Measurements from ENCODE around the gene SPTB.

GRCh38 chr14:64759555-64759938 is 120.2 kb downstream of the SPTB start:
- no peak for TF ChIP-seq SIN3A (IDR thresholded peaks at IDR 0.05; ENCODE audit: borderline replicate concordance, insufficient read depth, low read depth, low read length)
- TF ChIP-seq CTCF (IDR thresholded peaks at IDR 0.05), result no peak
- TF ChIP-seq POLR2AphosphoS5 (IDR thresholded peaks at IDR 0.05; ENCODE audit: low read depth, low read length), result no peak
- no peak for TF ChIP-seq REST (IDR thresholded peaks at IDR 0.05; ENCODE audit: insufficient read depth in 1 of 2, low read depth in 2 of 2, low read length in 1 of 2)
